ENCODE measurements around the gene CYP4F11.

DNA sequence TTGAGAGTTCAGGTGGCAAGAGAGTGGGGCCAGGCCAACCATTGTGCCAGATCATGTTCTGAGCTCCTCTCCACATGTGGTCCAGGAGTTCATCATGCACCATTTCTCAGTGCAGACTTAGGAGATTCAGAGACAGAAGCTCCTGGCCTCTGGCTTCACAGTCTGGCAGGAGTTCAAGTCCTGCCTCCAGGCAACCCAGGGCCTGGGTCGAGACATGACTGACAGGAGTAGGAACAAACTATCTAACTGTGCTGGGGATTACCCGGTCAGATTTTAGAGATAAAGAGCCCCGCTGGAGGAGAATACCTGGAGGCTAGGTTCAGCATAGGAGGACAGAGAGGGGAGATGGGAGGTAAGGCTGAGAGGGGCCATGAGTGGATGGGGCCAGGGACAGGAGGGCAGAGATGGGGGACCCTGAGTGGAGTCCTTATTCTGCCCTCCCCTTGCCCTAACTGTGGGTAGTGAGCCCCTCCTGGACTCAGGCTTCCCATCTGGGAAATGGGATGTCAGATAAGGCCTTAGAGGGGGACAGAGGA is 906 bp upstream of the CYP4F11 start:
- TF ChIP-seq, protein P1, sequence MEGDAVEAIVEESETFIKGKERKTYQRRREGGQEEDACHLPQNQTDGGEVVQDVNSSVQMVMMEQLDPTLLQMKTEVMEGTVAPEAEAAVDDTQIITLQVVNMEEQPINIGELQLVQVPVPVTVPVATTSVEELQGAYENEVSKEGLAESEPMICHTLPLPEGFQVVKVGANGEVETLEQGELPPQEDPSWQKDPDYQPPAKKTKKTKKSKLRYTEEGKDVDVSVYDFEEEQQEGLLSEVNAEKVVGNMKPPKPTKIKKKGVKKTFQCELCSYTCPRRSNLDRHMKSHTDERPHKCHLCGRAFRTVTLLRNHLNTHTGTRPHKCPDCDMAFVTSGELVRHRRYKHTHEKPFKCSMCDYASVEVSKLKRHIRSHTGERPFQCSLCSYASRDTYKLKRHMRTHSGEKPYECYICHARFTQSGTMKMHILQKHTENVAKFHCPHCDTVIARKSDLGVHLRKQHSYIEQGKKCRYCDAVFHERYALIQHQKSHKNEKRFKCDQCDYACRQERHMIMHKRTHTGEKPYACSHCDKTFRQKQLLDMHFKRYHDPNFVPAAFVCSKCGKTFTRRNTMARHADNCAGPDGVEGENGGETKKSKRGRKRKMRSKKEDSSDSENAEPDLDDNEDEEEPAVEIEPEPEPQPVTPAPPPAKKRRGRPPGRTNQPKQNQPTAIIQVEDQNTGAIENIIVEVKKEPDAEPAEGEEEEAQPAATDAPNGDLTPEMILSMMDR (conservative IDR thresholded peaks at IDR 0.05; ENCODE audit: low read depth, low read length): no peak
- TF ChIP-seq POLR2A (IDR thresholded peaks at IDR 0.05; ENCODE audit: low read depth, low read length) (no peak), RFX5 (IDR thresholded peaks at IDR 0.05; ENCODE audit: low read depth, low read length) (no peak), MAFK (IDR thresholded peaks at IDR 0.05; ENCODE audit: low read depth, low read length) (no peak), RAD21 (IDR thresholded peaks at IDR 0.05; ENCODE audit: low read length) (no peak), MXI1 (IDR thresholded peaks at IDR 0.05; ENCODE audit: borderline replicate concordance, low read depth, low read length) (no peak), BHLHE40 (IDR thresholded peaks at IDR 0.05; ENCODE audit: low read depth, low read length) (no peak), CEBPB (IDR thresholded peaks at IDR 0.05; ENCODE audit: low read depth, low read length) (no peak)
- TF ChIP-seq, protein P2, sequence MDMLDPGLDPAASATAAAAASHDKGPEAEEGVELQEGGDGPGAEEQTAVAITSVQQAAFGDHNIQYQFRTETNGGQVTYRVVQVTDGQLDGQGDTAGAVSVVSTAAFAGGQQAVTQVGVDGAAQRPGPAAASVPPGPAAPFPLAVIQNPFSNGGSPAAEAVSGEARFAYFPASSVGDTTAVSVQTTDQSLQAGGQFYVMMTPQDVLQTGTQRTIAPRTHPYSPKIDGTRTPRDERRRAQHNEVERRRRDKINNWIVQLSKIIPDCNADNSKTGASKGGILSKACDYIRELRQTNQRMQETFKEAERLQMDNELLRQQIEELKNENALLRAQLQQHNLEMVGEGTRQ (IDR thresholded peaks at IDR 0.05; ENCODE audit: low read depth, low read length): no peak

Measured in IMR-90 (cell line).